Thoracic aorta (tissue), 2 donors: Measurements from ENCODE around the gene ISL2. TPM values are rescaled to one million over a fixed set of nuclear protein-coding genes. Genes with fewer than 3 reads are reported as not detected.
A peak's percentile ranks its signal among the peaks of the same experiment; 100 is the strongest.

Experiments used
- ATAC-seq: fragments of 150-250 bp; one replicate; pipeline ENCODE4 v1.8.0; 2017; ENCODE audit warnings: low read depth; ENCODE audit not compliant: insufficient number of reproducible peaks, low FRiP score
- DNase-seq: peaks from one replicate; pipeline ENCODE4 v3.0.0-alpha.2; 2020; ENCODE audit warnings: low spot score
- H3K27ac ChIP-seq, 2 donors: fragments of 200-600 bp; sonication (generic); 1 replicate in 1 of 2; 2 replicates in 1 of 2; pipeline ENCODE4 v1.5.1; 2016; ENCODE audit warnings: mild to moderate bottlenecking in 2 of 2, moderate library complexity in 2 of 2
- H3K27me3 ChIP-seq: fragments of 200-600 bp; sonication (generic); replicated peaks from 2 replicates; pipeline ENCODE4 v1.6.0; 2016; ENCODE audit warnings: mild to moderate bottlenecking; ENCODE audit not compliant: insufficient read depth
- H3K36me3 ChIP-seq: fragments of 200-600 bp; sonication (generic); one replicate; pipeline ENCODE4 v1.5.1; 2016
- H3K4me1 ChIP-seq, 2 donors: fragments of 200-600 bp; sonication (generic); 1 replicate in 1 of 2; 2 replicates in 1 of 2; pipeline versions ENCODE4 v1.5.1 to v1.6.0; 2016; ENCODE audit warnings: low read depth in 2 of 2, mild to moderate bottlenecking in 1 of 2; ENCODE audit not compliant: control insufficient read depth in 1 of 2
- H3K4me3 ChIP-seq: fragments of 200-600 bp; sonication (generic); 2 replicates; pipeline ENCODE4 v1.5.1; 2016; ENCODE audit warnings: mild to moderate bottlenecking
- H3K9me3 ChIP-seq: fragments of 200-600 bp; sonication (generic); 2 replicates; pipeline ENCODE4 v1.5.1; 2016
- total RNA-seq, 2 donors: library from RNA; depleted of rRNA; stranded (reverse); fragments of >200 nt; gene quantifications; one replicate each; pipeline versions ENCODE4 v1.1.0 to v1.2.3, GENCODE V29; 2016
- TF ChIP-seq, protein P1 (sequence below): fragments of 200-600 bp; sonication (generic); IDR thresholded peaks from one replicate; pipeline ENCODE4 v1.5.1; 2019; ENCODE audit warnings: antibody characterized with exemption

Gene ISL2
- total RNA-seq, 2 donors from 2014 or later: not detected

DNA sequence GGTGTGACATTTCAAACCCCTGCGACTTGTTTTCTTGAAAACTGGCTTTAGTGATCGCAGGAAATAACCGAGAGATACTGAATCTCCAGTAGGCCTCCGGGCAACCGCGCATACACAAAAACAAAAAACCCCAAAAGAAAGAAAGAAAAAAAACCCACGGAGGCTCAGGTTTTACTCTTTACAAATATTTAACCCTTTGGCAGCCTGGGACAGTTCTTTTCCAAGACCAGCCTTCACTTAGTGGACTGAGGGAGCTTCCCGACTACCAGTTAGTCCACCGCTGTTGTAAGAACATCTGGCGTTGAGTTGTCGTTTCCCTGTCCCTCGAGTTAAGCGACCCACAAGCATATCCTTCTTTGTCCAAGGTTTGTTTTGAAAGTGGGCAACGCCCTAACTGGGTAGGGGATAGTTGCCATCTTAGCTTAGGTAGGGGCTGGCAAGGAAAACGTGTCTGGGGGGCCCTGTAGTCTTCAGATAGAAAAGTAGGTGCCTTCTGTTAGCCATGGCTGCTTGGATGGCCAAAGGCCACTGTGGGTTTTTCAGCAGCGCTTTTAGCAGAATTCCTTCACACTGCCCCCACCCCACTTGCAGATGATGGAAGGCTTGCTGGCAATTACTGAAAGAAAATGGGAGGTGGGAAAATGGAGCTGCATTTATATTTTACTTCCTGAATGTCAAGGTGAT is 6.9 kb downstream of the ISL2 start:
- Histone ChIP-seq H3K4me1 (peaks cover 29 to 60% of the 10 kb centered on the region in 2 donors), H3K27ac (no peak overlapping the region), H3K4me3 (no peak overlapping the region), H3K27me3 (peaks cover 73% of the 10 kb centered on the region), H3K36me3 (no peaks in the 10 kb centered on the region), H3K9me3 (no peaks in the 10 kb centered on the region)
- TF ChIP-seq, protein P1, sequence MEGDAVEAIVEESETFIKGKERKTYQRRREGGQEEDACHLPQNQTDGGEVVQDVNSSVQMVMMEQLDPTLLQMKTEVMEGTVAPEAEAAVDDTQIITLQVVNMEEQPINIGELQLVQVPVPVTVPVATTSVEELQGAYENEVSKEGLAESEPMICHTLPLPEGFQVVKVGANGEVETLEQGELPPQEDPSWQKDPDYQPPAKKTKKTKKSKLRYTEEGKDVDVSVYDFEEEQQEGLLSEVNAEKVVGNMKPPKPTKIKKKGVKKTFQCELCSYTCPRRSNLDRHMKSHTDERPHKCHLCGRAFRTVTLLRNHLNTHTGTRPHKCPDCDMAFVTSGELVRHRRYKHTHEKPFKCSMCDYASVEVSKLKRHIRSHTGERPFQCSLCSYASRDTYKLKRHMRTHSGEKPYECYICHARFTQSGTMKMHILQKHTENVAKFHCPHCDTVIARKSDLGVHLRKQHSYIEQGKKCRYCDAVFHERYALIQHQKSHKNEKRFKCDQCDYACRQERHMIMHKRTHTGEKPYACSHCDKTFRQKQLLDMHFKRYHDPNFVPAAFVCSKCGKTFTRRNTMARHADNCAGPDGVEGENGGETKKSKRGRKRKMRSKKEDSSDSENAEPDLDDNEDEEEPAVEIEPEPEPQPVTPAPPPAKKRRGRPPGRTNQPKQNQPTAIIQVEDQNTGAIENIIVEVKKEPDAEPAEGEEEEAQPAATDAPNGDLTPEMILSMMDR: no peak
- no peak for DNase-seq
- no peak for ATAC-seq

DNA sequence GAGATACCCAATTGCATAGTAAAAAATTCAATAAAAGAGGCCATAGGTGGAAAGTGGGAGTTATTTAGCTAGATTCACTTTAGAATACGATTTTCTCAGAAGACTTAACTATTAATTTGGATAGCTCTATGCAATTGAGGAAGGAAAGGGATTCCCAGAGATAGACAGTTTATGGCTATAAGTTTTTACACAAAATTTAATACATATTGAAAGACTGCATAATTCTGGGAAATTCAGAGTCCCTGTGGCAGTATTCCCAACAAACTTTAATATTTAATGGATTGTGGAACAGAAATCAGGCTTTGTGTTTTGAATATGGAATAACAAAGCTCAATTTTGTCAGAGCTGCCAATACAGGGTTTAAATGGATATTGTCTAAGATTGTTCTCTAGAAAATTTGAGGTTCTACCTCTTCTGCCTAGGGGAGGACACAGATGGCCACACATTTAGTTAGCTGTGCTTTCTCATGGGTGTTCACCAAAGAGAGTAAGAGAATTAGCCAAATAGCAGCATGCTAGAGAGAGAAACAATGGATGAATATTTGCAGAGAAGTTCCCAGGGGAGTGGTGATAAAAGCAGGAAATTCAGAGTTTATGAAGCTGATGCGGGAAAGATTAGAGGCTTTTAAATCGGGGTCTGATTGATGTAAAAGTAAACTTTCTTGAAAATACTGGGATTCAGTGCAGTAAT is 8.5 kb downstream of the ISL2 start:
- H3K27ac ChIP-seq: peak overlapping the region in 1 of 2 donors; percentile 4
- H3K36me3 ChIP-seq: no peaks in the 10 kb centered on the region
- ATAC-seq: no peak
- H3K9me3 ChIP-seq: no peaks in the 10 kb centered on the region
- DNase-seq: no peak
- H3K4me3 ChIP-seq: no peak overlapping the region
- TF ChIP-seq, protein P1: no peak
- H3K27me3 ChIP-seq: peaks cover 57% of the 10 kb centered on the region
- peaks cover 26 to 49% of the 10 kb centered on the region in 2 donors for H3K4me1 ChIP-seq

DNA sequence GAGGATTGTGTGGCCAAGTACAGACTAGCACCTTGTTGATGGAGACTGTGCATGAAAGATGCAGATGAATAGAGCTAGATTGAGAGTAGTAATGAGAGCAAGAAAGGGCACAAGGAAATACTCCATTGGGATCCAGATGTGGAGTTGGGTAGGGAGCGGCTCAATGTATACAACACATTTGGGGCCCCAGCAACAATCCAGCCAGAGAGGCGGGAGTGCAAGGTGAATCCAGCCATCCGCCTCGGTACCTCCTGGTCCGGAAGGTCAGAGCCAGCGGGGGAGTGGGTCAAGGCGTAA is 9.0 kb downstream of the ISL2 start:
- ATAC-seq (no peak), DNase-seq (no peak)
- TF ChIP-seq, protein P1: no peak
- Histone ChIP-seq H3K4me1 (peaks cover 23 to 44% of the 10 kb centered on the region in 2 donors), H3K27ac (no peak overlapping the region), H3K27me3 (peaks cover 52% of the 10 kb centered on the region), H3K4me3 (no peak overlapping the region), H3K9me3 (no peaks in the 10 kb centered on the region), H3K36me3 (no peaks in the 10 kb centered on the region)

DNA sequence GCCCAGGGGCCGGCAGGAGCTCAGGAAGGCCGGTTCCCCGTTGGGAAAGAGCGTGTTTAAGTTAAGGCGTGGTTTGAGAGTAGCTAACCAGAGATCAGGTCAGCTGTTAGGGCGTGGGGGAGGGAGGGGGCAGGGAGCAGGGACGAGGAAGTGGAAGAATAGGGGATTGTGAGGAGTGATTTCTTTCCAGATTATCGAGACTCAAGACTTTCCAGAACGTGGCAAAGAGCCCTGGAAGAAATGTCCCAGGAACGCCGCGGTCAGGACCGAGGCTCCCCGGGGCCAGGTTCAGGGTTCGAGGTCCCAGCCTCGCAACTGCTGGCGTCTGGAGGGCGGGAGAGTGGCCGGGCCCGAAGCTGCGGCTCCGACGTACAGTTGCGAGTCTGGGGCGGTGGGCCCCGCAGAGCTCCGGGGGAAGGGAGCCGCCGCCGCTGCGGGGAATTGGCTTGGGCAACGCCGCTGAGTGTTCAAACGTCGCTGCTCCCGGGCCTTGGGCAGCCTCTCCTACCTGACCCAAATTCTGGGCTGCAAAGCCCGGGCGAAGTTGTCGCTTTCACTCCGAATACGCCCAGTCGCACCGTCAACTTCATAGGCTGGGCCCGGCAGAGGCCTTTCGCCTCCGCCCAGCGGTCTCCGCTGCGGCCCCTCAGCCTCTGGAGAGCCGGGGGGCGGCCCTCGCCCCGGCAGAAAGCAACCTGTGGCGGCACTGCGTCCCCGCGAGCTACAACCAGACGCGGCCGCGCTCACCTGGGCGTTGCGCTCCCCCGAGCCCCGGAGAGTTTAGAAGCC is 9.5 kb downstream of the ISL2 start:
- TF ChIP-seq, protein P1: no peak
- ATAC-seq (no peak), DNase-seq (no peak)
- Histone ChIP-seq H3K27ac (no peak overlapping the region), H3K4me1 (peaks cover 19 to 39% of the 10 kb centered on the region in 2 donors), H3K9me3 (no peaks in the 10 kb centered on the region), H3K4me3 (peak overlapping the region; percentile 68), H3K27me3 (peaks cover 49% of the 10 kb centered on the region), H3K36me3 (no peaks in the 10 kb centered on the region)
